ENCODE measurements around the gene ACTL8.
"Not testable (repeated sequence)": the region's sequence is repeated elsewhere in the genome, so short reads cannot be mapped to it uniquely, and the experiment has no call there.

The ACTL8 gene

DNA sequence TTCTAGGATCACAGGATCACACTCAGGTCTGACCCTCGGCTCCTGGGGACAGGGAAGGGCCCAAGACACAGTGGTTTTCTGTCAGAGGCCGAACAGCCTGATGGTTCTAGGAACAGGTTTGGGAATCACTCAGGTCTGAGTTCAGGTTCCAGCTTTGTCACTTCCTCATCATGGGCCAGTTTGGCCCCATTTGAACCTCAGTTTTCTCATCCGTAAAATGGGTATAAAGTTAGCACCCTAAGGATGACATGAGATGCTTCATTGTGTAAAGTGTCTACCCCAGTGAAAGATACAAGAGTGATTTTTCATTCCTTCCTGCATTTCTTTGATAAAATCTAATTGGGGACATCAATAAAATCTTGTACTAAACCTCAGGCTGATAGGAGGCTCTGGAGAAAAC is 11.2 kb upstream of the ACTL8 start:
- no peak overlapping the region for H3K9ac ChIP-seq (ENCODE audit: low read length)
- no peaks in the 10 kb centered on the region for H3K9me2 ChIP-seq (replicated peaks; ENCODE audit: insufficient read depth, low read length)
- H3K27ac ChIP-seq (ENCODE audit: low read length), result no peak overlapping the region
- H3K4me1 ChIP-seq (ENCODE audit: low read length), result no peaks in the 10 kb centered on the region
- no peak overlapping the region for H2AFZ ChIP-seq (ENCODE audit: low read length)
- H4K20me1 ChIP-seq (ENCODE audit: insufficient read depth, low read length), result no peaks in the 10 kb centered on the region
- no peak for DNase-seq
- no peaks in the 10 kb centered on the region for H3K79me2 ChIP-seq (ENCODE audit: low read length)
- TF ChIP-seq, protein P1, sequence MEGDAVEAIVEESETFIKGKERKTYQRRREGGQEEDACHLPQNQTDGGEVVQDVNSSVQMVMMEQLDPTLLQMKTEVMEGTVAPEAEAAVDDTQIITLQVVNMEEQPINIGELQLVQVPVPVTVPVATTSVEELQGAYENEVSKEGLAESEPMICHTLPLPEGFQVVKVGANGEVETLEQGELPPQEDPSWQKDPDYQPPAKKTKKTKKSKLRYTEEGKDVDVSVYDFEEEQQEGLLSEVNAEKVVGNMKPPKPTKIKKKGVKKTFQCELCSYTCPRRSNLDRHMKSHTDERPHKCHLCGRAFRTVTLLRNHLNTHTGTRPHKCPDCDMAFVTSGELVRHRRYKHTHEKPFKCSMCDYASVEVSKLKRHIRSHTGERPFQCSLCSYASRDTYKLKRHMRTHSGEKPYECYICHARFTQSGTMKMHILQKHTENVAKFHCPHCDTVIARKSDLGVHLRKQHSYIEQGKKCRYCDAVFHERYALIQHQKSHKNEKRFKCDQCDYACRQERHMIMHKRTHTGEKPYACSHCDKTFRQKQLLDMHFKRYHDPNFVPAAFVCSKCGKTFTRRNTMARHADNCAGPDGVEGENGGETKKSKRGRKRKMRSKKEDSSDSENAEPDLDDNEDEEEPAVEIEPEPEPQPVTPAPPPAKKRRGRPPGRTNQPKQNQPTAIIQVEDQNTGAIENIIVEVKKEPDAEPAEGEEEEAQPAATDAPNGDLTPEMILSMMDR (IDR thresholded peaks at IDR 0.05; ENCODE audit: low read length), result no peak
- TF ChIP-seq EZH2 (optimal IDR thresholded peaks at IDR 0.05; ENCODE audit: low read depth, low read length) (no peak), EZH2phosphoT487 (IDR thresholded peaks at IDR 0.05; ENCODE audit: low read length) (no peak)
- no peak overlapping the region for H3K4me3 ChIP-seq (ENCODE audit: low read length)
- peaks cover 84% of the 10 kb centered on the region for H3K27me3 ChIP-seq (replicated peaks; ENCODE audit: insufficient read depth, low read length)
- H3K9me3 ChIP-seq (replicated peaks; ENCODE audit: insufficient read depth, low read length), result no peaks in the 10 kb centered on the region
- no peak overlapping the region for H3K4me2 ChIP-seq (ENCODE audit: low read depth, low read length)
- H3F3A ChIP-seq (ENCODE audit: insufficient read depth, low read length), result no peaks in the 10 kb centered on the region
- no peaks in the 10 kb centered on the region for H3K36me3 ChIP-seq (replicated peaks; ENCODE audit: insufficient read depth, low read length)

DNA sequence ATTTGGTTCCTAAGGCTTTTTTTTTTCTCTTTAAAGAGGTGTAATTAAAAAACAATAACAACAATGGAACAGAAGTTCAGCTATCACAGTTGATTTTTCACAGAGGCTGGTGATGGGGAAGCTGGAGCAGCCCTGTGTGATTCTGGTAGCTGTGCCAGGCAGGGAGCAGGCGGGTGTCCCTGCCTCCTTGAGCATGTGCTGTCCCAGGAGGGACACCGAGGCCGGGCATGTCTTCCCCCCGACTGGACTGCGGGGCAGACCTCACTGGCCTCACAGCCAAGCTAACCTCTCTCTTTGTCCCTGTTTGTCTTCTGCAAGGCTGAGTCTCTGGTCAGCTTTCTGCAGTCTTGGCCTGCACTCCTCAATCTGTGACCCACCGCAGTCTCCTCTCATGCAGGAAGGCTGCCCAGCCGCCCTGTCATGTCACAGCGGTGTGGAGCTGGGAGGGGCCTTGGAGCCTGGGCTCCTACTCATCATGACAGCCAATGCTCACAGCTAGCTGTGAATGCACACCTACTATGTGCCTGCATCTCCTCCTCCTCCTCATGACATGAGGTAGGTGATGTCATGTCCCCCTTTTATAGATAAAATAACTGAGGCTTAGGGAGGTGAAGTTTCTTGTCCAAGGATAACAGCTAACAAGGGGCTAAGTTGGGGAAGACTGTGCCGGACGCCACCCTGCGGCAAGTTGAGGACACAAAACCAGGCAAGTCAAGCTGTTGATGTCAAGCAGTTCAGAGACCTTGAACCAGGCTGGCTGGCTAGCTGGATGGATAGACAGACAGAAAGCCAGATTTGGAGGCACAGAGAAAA is 10.3 kb upstream of the ACTL8 start:
- no peak for DNase-seq
- H3K4me3 ChIP-seq (ENCODE audit: low read length), result no peak overlapping the region
- no peak overlapping the region for H2AFZ ChIP-seq (ENCODE audit: low read length)
- TF ChIP-seq, protein P1 (IDR thresholded peaks at IDR 0.05; ENCODE audit: low read length), result peak; percentile 11; the same call in 1 of the 2 replicates
- TF ChIP-seq EZH2phosphoT487 (IDR thresholded peaks at IDR 0.05; ENCODE audit: low read length) (no peak), EZH2 (optimal IDR thresholded peaks at IDR 0.05; ENCODE audit: low read depth, low read length) (no peak)
- H3K4me1 ChIP-seq (ENCODE audit: low read length), result no peaks in the 10 kb centered on the region
- H3K4me2 ChIP-seq (ENCODE audit: low read depth, low read length), result no peak overlapping the region
- peaks cover 89% of the 10 kb centered on the region for H3K27me3 ChIP-seq (replicated peaks; ENCODE audit: insufficient read depth, low read length)
- no peaks in the 10 kb centered on the region for H4K20me1 ChIP-seq (ENCODE audit: insufficient read depth, low read length)
- no peak overlapping the region for H3K27ac ChIP-seq (ENCODE audit: low read length)
- no peaks in the 10 kb centered on the region for H3K79me2 ChIP-seq (ENCODE audit: low read length)
- no peaks in the 10 kb centered on the region for H3K9me3 ChIP-seq (replicated peaks; ENCODE audit: insufficient read depth, low read length)
- H3K9me2 ChIP-seq (replicated peaks; ENCODE audit: insufficient read depth, low read length), result no peaks in the 10 kb centered on the region
- H3K9ac ChIP-seq (ENCODE audit: low read length), result no peak overlapping the region
- no peaks in the 10 kb centered on the region for H3F3A ChIP-seq (ENCODE audit: insufficient read depth, low read length)
- no peaks in the 10 kb centered on the region for H3K36me3 ChIP-seq (replicated peaks; ENCODE audit: insufficient read depth, low read length)

DNA sequence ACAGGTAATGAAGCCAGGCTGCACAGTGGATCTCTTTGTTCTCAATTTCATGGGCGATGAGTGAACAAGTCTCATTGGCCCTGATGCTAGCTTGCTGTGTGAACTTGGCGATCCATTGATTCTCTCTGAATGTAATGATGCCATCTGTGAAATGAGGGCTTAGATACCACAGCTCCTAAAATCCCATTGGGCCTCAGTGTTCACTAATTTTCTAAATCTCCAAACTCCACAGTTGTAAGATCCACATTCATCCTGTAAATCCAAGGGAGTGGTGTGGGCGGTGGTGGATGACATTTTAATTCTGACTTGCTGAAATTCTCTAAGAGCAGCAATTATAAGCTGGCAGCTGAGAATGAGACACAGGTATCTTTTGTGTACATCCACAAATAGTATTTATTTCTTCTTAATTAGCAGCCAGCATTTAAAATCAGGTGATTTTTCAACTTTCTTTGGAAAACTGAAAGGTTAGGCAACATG is 9.6 kb upstream of the ACTL8 start:
- TF ChIP-seq EZH2 (optimal IDR thresholded peaks at IDR 0.05; ENCODE audit: low read depth, low read length) (no peak), EZH2phosphoT487 (IDR thresholded peaks at IDR 0.05; ENCODE audit: low read length) (no peak)
- TF ChIP-seq, protein P1 (IDR thresholded peaks at IDR 0.05; ENCODE audit: low read length), result no peak
- Histone ChIP-seq H3K36me3 (replicated peaks; ENCODE audit: insufficient read depth, low read length) (no peaks in the 10 kb centered on the region), H3K9me3 (replicated peaks; ENCODE audit: insufficient read depth, low read length) (no peaks in the 10 kb centered on the region), H3K27ac (ENCODE audit: low read length) (no peak overlapping the region), H3K4me3 (ENCODE audit: low read length) (no peak overlapping the region), H4K20me1 (ENCODE audit: insufficient read depth, low read length) (no peaks in the 10 kb centered on the region), H2AFZ (ENCODE audit: low read length) (no peak overlapping the region), H3K4me2 (ENCODE audit: low read depth, low read length) (no peak overlapping the region), H3K4me1 (ENCODE audit: low read length) (no peaks in the 10 kb centered on the region), H3K9me2 (replicated peaks; ENCODE audit: insufficient read depth, low read length) (no peaks in the 10 kb centered on the region), H3K9ac (ENCODE audit: low read length) (no peak overlapping the region), H3K79me2 (ENCODE audit: low read length) (no peaks in the 10 kb centered on the region), H3K27me3 (replicated peaks; ENCODE audit: insufficient read depth, low read length) (peaks cover 87% of the 10 kb centered on the region), H3F3A (ENCODE audit: insufficient read depth, low read length) (no peaks in the 10 kb centered on the region)
- no peak for DNase-seq

DNA sequence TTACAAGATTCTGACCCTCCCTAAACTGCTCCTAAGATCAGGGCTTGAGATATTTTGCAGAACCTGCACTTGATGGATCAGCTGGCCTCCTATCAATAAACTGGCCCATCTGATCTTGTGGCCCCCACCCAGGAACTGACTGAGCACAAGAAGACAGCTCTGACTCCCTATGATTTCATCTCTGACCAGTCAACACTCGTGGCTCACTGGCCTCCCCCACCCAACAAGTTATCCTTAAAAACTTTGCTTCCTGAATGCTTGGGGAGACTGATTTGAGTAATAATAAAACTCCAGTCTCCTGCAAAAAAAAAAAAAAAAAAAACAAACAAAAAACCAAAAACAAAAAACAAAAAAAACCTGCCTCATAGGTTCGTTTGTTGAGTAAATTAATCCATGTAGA is 8.9 kb upstream of the ACTL8 start:
- not testable (repeated sequence) for DNase-seq; H3K9me3 ChIP-seq (replicated peaks; ENCODE audit: insufficient read depth, low read length); H3K79me2 ChIP-seq (ENCODE audit: low read length); H3K4me2 ChIP-seq (ENCODE audit: low read depth, low read length); H3K36me3 ChIP-seq (replicated peaks; ENCODE audit: insufficient read depth, low read length); H3K4me3 ChIP-seq (ENCODE audit: low read length); H3F3A ChIP-seq (ENCODE audit: insufficient read depth, low read length); H2AFZ ChIP-seq (ENCODE audit: low read length); H3K9me2 ChIP-seq (replicated peaks; ENCODE audit: insufficient read depth, low read length); H3K4me1 ChIP-seq (ENCODE audit: low read length); H3K27ac ChIP-seq (ENCODE audit: low read length); H3K9ac ChIP-seq (ENCODE audit: low read length); H4K20me1 ChIP-seq (ENCODE audit: insufficient read depth, low read length)
- peaks cover 79% of the 10 kb centered on the region for H3K27me3 ChIP-seq (replicated peaks; ENCODE audit: insufficient read depth, low read length)
